COLO668 (cell line): ENCODE measurements around the gene ANKRD31.
"Not testable (repeated sequence)": the region's sequence is repeated elsewhere in the genome, so short reads cannot be mapped to it uniquely, and the experiment has no call there.

Experiments
- DNase-seq: peaks from one replicate; lab custom pipeline; 2025; ENCODE audit not compliant: unreplicated experiment; lab: John Stamatoyannopoulos, UW

Gene ANKRD31

GRCh38 chr5:75161508-75161907 is 75.2 kb downstream of the ANKRD31 start:
- DNase-seq: not testable (repeated sequence)

GRCh38 chr5:75156585-75156984 is 80.1 kb downstream of the ANKRD31 start:
- DNase-seq: no peak

GRCh38 chr5:75152860-75153259 is 83.8 kb downstream of the ANKRD31 start:
- DNase-seq: no peak

- DNase-seq: no peak
Measured at GRCh38 chr5:75148051-75148450, 88.6 kb downstream of the ANKRD31 start.

- no peak for DNase-seq
Measured at GRCh38 chr5:75142566-75143136, 94.0 kb downstream of the ANKRD31 start.

- no peak for DNase-seq
Measured at GRCh38 chr5:75140277-75140676, 96.4 kb downstream of the ANKRD31 start.

GRCh38 chr5:75138689-75139088 is 98.0 kb downstream of the ANKRD31 start:
- DNase-seq: no peak

GRCh38 chr5:75130818-75131349 is 105.8 kb downstream of the ANKRD31 start:
- no peak for DNase-seq

GRCh38 chr5:75116856-75117255 is 119.8 kb downstream of the ANKRD31 start:
- no peak for DNase-seq

- DNase-seq: not testable (repeated sequence)
Measured at GRCh38 chr5:75114311-75114710, 122.4 kb downstream of the ANKRD31 start.

GRCh38 chr5:75113354-75114113 is 123.1 kb downstream of the ANKRD31 start:
- no peak for DNase-seq

- DNase-seq: no peak
Measured at GRCh38 chr5:75108931-75109596, 127.6 kb downstream of the ANKRD31 start.

GRCh38 chr5:75108515-75108914 is 128.2 kb downstream of the ANKRD31 start:
- no peak for DNase-seq

GRCh38 chr5:75095956-75096355 is 140.7 kb downstream of the ANKRD31 start:
- not testable (repeated sequence) for DNase-seq

- no peak for DNase-seq
Measured at GRCh38 chr5:75091597-75091996, 145.1 kb downstream of the ANKRD31 start.

- DNase-seq: no peak
Measured at GRCh38 chr5:75089662-75090061, 147.0 kb downstream of the ANKRD31 start.

- no peak for DNase-seq
Measured at GRCh38 chr5:75089137-75089536, 147.5 kb downstream of the ANKRD31 start.

- no peak for DNase-seq
Measured at GRCh38 chr5:75088648-75089047, 148.0 kb downstream of the ANKRD31 start.

GRCh38 chr5:75081510-75081909 is 155.2 kb downstream of the ANKRD31 start:
- DNase-seq: no peak

GRCh38 chr5:75079346-75079745 is 157.3 kb downstream of the ANKRD31 start:
- not testable (repeated sequence) for DNase-seq

- no peak for DNase-seq
Measured at GRCh38 chr5:75078027-75078426, 158.7 kb downstream of the ANKRD31 start.

GRCh38 chr5:75072061-75072460 is 164.6 kb downstream of the ANKRD31 start:
- no peak for DNase-seq
